Activated naive CD8-positive, alpha-beta T cell treated with anti-CD3 and anti-CD28 coated beads for 36 hours (primary cell): ENCODE data around the gene SEC14L5. TPM values are rescaled to one million over a fixed set of nuclear protein-coding genes. Genes with fewer than 3 reads are reported as not detected.
"Not testable (repeated sequence)": the region's sequence is repeated elsewhere in the genome, so short reads cannot be mapped to it uniquely, and the experiment has no call there.

ENCODE experiments used
- DNase-seq: peaks from one replicate; pipeline ENCODE4 v3.0.0; 2021
- H3K27ac Mint-ChIP-seq: one replicate; pipeline ENCODE4 v1.8.0; 2022; ENCODE audit warnings: mild to moderate bottlenecking, moderate library complexity, mixed read lengths
- H3K27me3 Mint-ChIP-seq: one replicate; pipeline ENCODE4 v1.8.0; 2022; ENCODE audit warnings: mild to moderate bottlenecking, mixed read lengths
- H3K36me3 Mint-ChIP-seq: one replicate; pipeline ENCODE4 v1.8.0; 2021; ENCODE audit warnings: mild to moderate bottlenecking, mixed read lengths
- H3K4me1 Mint-ChIP-seq: one replicate; pipeline ENCODE4 v1.8.0; 2021; ENCODE audit warnings: mixed read lengths
- H3K4me3 Mint-ChIP-seq: one replicate; pipeline ENCODE4 v1.8.0; 2022; ENCODE audit warnings: mild to moderate bottlenecking, moderate library complexity, mixed read lengths
- H3K9me3 Mint-ChIP-seq: one replicate; pipeline ENCODE4 v1.8.0; 2022; ENCODE audit warnings: mixed read lengths
- total RNA-seq, 2 experiments: library from RNA; stranded (reverse); gene quantifications; one replicate each; pipeline ENCODE4 v1.2.3, GENCODE V29; 2021

SEC14L5 gene
- total RNA-seq, 2 experiments from 2014 or later: 0.04 to 0.10 TPM

DNA sequence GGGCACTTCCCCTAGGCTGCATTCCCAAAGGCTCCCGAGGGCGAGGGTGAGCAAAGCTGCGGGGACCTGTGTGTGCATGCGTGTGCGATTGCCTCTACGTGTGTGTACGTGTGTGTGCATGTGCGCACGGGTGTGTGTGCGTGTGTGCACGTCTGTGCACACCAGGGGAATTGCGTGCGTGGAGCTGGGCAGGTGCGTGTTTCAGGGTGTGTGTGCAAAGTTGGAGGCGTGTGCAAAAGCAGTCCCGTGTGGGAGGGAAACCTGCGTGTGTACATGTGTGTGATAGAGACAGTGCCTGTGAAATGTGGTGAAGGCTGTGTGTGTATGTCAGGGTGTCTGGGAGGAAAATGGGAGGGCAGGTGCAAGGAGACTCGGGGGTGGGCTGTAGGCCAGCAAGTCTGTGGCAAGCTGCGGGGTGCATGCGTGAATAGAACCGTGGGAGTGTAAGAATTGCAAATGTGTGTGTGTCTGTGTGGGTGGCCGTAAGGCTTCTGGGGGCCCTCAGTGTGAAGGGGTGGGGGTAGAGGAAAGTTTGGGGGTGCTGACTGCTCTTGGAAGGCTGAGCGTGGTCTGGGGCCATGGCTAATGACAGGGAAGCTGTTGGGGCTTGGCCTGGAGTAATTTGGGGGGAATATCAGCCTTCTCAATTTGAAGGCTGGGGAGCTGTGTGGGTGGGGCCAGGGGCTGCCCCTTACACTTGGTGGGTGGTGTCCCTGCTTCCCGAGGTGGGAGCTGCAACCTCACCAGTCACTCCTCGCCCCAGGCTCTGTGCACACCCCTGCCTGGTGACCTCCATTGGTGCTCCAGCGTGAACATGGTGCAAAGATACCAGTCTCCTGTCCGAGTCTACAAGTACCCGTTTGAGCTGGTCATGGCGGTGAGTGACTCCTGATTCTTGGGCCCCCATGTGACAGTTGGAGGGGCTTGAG is 644 bp downstream of the SEC14L5 start:
- DNase-seq: no peak
- peaks cover 15% of the 10 kb centered on the region for H3K4me1 Mint-ChIP-seq
- peaks cover 54% of the 10 kb centered on the region for H3K27me3 Mint-ChIP-seq
- no peaks in the 10 kb centered on the region for H3K36me3 Mint-ChIP-seq
- no peaks in the 10 kb centered on the region for H3K9me3 Mint-ChIP-seq
- H3K4me3 Mint-ChIP-seq: peak overlapping the region; percentile 84
- no peak overlapping the region for H3K27ac Mint-ChIP-seq

DNA sequence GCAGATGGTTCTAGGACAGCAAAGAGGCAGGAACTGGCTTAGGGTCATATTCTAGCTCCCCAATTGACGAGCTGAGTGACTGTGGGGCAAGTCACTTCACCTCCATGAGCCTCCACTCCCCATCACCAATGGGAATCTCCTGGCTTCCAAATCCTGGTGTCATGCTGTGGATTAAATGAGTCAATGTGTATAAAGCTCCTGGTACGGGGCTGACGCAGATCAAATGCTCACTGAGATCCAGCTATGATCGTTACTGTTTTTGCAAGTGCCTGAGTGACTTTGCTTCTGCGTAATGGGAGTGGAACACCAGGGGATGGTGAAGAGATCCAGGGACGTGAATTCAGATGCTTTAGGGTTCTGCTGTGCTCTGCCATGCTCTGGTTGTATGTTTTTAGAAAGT is 2.4 kb downstream of the SEC14L5 start:
- H3K9me3 Mint-ChIP-seq: no peaks in the 10 kb centered on the region
- H3K36me3 Mint-ChIP-seq: no peaks in the 10 kb centered on the region
- H3K4me3 Mint-ChIP-seq: no peak overlapping the region
- H3K27ac Mint-ChIP-seq: no peak overlapping the region
- DNase-seq: no peak
- peaks cover 54% of the 10 kb centered on the region for H3K27me3 Mint-ChIP-seq
- peaks cover 15% of the 10 kb centered on the region for H3K4me1 Mint-ChIP-seq

DNA sequence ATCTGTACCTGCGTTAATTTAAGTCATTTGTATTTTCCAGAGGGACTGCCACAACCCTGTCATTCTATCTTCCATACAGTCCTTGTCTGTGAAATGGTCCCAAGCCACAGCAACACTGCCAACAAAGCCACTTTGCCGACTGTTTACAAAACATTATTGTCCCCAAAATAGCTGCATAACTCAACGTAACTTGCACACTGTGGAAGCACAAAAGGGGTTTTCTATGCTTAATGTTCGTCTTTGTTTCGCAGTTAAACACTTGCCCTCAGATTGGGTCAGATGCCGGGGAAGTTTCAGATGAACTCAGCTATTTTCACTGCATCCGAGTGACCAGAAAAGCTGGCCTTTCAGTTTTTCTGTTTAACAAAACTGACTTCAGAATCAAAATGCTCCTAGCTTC is 4.6 kb downstream of the SEC14L5 start:
- Mint-ChIP-seq H3K27me3 (peaks cover 38% of the 10 kb centered on the region), H3K9me3 (no peaks in the 10 kb centered on the region), H3K4me3 (no peak overlapping the region), H3K4me1 (peaks cover 6% of the 10 kb centered on the region), H3K36me3 (no peaks in the 10 kb centered on the region), H3K27ac (no peak overlapping the region)
- no peak for DNase-seq

DNA sequence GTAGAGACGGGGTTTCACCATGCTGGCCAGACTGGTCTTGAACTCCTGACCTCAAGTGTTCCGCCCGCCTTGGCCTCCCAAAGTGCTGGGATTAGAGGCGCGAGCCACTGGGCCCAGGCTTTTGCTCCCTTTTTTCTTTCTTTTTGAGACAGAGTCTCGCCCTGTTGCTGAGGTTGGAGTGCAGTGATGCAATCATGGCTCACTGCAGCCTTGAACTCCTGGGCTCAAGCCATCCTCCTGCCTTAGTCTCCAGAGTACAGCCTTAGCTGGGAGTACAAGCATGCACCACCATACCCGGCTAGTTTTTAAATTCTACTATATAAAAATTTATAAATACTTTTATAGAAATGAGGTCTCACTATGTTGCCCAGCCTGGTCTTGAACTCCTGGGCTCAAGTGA is 5.4 kb downstream of the SEC14L5 start:
- DNase-seq, H3K27ac Mint-ChIP-seq, H3K4me1 Mint-ChIP-seq, H3K4me3 Mint-ChIP-seq, H3K36me3 Mint-ChIP-seq, H3K9me3 Mint-ChIP-seq: not testable (repeated sequence)
- H3K27me3 Mint-ChIP-seq: peaks cover 33% of the 10 kb centered on the region

DNA sequence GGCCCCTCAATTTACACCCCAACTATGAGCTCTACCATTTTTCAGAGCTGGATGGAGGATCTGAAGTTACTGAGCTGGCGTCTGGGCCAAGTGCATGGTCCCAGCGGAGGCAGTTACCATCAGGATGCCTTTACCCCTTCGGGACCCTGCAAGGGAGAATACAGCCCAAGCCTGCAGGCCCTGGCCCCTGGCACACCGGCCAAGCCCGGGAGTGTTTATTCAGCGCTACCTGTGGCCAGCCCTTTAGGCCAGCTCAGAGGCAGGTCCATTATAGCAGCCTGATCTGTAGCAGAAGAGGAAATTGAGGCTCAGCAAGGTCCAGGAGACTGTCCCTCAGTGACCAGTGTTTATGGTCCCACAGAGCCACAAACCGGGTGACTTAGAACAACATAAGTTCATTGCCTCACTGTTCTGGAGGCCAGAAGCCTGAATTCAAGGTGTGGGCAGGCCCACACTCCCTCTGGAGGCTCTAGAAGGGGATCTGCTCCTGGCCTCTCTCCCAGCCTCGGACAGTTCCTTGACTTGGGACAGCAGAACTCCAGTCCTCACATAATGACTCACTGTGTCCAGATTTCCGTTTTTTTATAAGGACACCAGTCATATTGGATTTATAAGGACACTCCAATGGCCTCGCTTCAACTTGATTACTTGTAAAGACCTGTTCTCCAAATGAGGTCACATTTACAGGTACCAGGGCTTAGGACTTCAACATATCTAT is 8.8 kb downstream of the SEC14L5 start:
- Mint-ChIP-seq H3K27ac (no peak overlapping the region), H3K27me3 (peaks cover 4% of the 10 kb centered on the region), H3K9me3 (no peaks in the 10 kb centered on the region), H3K36me3 (no peaks in the 10 kb centered on the region), H3K4me3 (no peak overlapping the region), H3K4me1 (no peaks in the 10 kb centered on the region)
- no peak for DNase-seq

DNA sequence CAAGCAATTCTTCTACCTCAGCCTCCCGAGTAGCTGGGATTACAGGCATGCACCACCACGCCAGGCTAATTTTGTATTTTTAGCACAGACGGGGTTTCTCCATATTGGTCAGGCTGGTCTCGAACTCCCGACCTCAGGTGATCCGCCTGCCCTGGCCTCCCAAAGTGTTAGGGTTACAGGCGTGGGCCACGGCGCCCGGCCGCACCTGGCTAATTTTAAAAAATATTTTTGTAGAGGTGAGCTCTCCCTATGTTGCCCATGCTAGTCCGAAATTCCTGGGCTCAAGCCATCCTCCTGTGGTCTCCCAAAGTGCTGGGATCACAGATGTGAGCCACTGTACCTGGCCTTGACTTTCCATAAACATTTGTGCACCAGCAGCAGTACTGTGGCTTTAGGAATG is 10.1 kb downstream of the SEC14L5 start:
- not testable (repeated sequence) for H3K9me3 Mint-ChIP-seq, H3K27me3 Mint-ChIP-seq, H3K4me1 Mint-ChIP-seq, H3K27ac Mint-ChIP-seq, DNase-seq, H3K4me3 Mint-ChIP-seq, H3K36me3 Mint-ChIP-seq

DNA sequence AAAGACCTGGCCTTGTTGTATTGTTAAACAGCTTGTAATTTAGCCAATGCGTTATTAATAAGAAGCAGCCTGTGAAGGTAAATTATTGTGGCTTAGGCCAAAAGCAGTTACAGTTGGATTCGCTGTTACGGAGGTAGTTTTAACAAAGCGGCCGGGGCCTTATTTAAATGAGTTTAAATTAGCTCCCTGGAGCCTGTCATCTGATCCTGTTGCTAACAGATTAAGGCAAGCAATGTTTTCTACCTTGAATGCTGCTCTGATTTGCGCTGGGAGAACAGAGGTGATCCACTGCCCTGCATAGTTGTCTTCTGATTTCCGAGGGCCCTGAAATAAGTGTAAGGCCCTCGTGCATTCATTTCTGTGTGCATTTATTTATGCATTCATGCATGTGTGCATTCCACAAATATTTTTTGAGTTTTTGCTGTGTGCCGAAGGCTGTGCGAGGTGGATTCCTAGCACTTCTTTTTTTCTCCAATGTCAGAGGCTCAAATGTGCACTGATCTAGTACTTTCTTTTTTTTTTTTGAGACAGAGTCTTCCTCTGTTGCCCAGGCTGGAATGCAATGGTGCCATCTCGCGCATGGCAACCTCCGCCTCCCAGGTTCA is 10.9 kb downstream of the SEC14L5 start:
- Mint-ChIP-seq H3K4me1 (no peaks in the 10 kb centered on the region), H3K27me3 (no peaks in the 10 kb centered on the region), H3K27ac (no peak overlapping the region), H3K4me3 (no peak overlapping the region), H3K36me3 (no peaks in the 10 kb centered on the region), H3K9me3 (no peaks in the 10 kb centered on the region)
- DNase-seq: no peak

DNA sequence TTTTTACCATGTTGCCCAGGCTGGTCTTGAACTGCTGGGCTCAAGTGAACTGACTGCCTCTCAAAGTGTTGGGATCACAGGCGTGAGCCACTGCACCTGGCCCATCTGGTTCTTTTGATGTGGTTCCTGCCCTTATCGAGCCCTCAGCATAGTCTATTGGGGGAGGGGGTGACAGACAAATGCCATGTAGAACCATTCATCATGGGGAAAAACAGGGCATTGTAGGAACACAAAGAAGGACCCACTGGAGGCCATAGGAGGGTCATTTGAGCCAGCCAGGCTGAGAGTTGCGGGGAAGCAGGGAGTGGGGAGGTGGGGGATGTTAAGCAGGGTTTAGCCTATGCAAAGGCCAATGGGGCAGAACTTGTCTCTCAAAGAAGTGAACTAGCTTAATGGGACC is 11.9 kb downstream of the SEC14L5 start:
- no peak for DNase-seq
- no peaks in the 10 kb centered on the region for H3K4me1 Mint-ChIP-seq

DNA sequence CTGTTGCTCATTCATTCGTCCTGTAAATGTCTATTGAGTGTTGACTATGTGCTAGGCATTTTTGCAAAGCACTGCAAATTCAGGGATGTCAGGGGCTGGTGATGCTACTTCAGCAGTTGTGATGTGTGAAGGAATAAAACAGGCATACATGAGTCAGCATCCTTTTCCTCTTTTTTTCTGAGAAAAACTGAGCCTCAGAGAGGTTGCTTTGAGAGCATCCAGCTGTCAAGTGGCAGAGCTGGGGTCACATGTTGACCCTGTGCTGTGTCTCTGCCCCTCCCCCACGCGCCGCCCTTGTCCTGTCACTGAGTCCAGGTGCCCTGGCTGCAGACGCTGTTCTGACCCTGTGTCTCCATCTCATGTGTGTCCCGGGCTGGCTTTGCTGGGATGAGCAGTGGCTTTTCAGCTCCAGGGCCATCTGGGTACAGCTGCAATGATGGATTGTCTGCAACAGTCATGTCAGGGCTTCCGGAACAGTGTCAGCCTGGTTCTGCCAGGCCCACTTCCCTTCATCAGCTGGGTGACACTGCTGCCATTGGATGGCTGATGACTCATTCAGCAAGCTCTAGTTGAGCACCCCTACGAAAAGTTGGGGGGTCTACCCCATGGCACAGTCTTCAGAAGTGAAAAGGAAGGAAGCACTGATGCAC is 14.9 kb downstream of the SEC14L5 start:
- no peak overlapping the region for H3K4me3 Mint-ChIP-seq
- H3K9me3 Mint-ChIP-seq: no peaks in the 10 kb centered on the region

More for the DNA sequence above, 11.9 kb downstream of the SEC14L5 start:
- Mint-ChIP-seq H3K36me3 (no peaks in the 10 kb centered on the region), H3K27ac (no peak overlapping the region), H3K4me3 (no peak overlapping the region), H3K27me3 (no peaks in the 10 kb centered on the region), H3K9me3 (no peaks in the 10 kb centered on the region)

DNA sequence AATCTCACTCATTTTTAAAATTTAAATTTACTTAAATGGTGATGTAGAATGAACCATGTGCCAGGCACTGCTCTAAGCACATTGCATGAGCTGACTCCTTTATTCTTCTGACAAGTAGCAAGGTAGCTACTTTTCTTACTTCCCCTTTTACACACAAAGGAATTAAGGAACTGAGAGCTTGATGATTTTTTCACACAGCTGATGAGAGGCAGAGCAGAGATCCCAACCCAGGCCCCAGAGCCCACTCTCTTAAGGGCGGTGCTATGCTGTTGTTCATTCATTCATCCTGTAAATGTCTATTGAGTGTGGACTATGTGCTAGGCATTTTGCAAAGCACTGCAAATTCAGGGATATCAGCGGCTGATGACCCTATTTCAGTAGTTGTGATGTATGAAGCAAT is 17.9 kb downstream of the SEC14L5 start:
- H3K36me3 Mint-ChIP-seq: no peaks in the 10 kb centered on the region
- H3K4me1 Mint-ChIP-seq: no peaks in the 10 kb centered on the region
- no peak overlapping the region for H3K4me3 Mint-ChIP-seq
- no peaks in the 10 kb centered on the region for H3K9me3 Mint-ChIP-seq
- no peak overlapping the region for H3K27ac Mint-ChIP-seq
- DNase-seq: no peak
- H3K27me3 Mint-ChIP-seq: peaks cover 7% of the 10 kb centered on the region

More for the DNA sequence above, 14.9 kb downstream of the SEC14L5 start:
- no peaks in the 10 kb centered on the region for H3K36me3 Mint-ChIP-seq
- no peak for DNase-seq
- no peaks in the 10 kb centered on the region for H3K27me3 Mint-ChIP-seq
- no peak overlapping the region for H3K27ac Mint-ChIP-seq
- H3K4me1 Mint-ChIP-seq: no peaks in the 10 kb centered on the region

DNA sequence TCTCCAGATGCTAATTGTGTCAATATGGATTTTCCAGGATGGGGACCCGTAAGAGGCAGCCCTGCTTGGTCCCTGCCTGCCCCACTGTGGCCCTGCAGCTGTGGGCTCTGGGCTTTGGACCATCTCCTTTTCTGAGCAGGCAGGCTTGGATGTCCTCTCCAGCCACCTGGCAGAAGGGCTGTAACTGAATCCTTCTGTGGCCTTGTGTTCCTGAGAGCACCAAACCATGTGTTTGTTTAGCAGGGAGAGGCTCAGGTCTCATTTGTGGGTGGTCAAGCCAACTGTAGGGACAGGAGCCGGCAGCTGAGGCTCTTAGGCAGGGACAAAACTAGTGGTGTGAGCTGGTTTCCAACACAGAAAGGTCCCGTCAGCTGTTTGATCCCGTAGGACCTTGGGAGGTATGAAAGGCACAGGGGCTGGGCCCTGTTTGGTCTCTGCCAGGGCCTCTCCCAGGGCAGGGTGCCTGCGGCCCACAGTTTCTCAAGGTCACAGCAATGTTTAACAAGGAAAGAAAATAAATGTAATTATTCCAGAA is 18.5 kb downstream of the SEC14L5 start:
- Mint-ChIP-seq H3K27me3 (peaks cover 11% of the 10 kb centered on the region), H3K27ac (no peak overlapping the region), H3K4me1 (no peaks in the 10 kb centered on the region), H3K9me3 (no peaks in the 10 kb centered on the region), H3K36me3 (no peaks in the 10 kb centered on the region), H3K4me3 (no peak overlapping the region)
- no peak for DNase-seq

DNA sequence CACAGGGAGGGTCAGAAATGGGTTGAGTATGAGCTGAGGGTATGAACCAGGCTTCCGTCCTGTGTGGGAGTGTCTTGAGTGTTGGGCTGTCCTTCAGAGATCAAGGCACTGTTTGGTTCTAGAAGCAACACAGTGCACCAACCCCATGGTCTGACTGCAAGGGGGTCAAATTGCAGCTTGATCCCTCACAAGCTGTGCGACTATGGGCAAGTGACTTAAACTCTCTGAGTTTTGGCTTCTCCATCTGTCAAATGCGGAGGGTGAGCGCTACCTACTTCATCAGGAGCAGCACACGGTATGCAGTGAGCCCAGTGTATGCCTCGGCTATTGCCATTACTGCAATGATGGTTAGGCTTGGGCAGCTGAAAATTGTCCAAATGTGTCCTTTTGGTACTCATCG is 21.0 kb downstream of the SEC14L5 start:
- Mint-ChIP-seq H3K4me1 (no peaks in the 10 kb centered on the region), H3K9me3 (no peaks in the 10 kb centered on the region), H3K36me3 (no peaks in the 10 kb centered on the region), H3K4me3 (no peak overlapping the region), H3K27me3 (peaks cover 18% of the 10 kb centered on the region), H3K27ac (no peak overlapping the region)
- DNase-seq: no peak

DNA sequence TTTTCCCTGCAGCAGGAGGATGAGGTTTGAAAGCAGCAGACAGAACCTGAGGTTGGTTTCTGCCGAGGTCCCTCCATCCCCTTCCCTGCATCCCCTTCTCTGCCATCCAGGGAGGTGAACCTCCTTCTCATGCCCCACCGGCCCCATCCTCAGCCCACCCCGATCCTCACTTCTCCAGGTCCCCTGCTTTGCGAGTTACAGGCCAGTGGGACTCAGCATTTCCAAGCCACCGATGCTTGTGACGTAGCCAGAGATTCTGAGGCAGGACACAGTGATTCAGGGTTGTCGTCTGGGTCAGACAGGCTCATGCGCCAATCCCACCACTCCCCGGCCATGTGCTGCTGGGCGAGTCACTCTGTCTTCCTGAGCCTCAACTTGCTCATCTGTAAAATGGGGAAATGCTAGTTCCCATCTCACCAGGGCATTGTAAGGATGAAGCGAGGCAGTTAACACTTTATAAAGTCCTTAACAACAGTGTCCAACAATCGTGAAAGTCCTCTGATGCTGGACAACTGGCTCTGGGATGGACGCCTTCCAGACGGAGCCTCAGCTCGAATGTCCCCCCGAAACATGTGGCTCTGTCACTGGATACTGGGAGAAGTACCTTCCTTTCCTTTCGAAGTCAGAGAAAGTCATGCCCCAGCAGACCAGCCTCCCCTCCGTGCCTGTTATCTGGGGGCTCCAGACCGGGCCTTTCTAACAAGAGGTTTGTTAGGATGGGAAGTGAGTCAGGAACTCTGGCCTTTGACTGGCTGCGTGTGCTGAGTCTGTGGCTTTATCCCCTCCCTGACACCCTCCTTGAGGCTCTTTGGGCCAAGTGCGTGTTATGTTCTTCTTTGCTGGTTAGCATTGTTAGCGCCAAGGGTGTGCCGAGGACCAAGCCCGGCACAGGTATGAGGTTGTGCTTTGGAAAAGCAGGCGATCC is 21.9 kb downstream of the SEC14L5 start:
- H3K4me1 Mint-ChIP-seq: no peaks in the 10 kb centered on the region
- peaks cover 19% of the 10 kb centered on the region for H3K27me3 Mint-ChIP-seq
- DNase-seq: no peak
- peaks cover 2% of the 10 kb centered on the region for H3K9me3 Mint-ChIP-seq
- H3K27ac Mint-ChIP-seq: no peak overlapping the region
- no peak overlapping the region for H3K4me3 Mint-ChIP-seq
- H3K36me3 Mint-ChIP-seq: no peaks in the 10 kb centered on the region

DNA sequence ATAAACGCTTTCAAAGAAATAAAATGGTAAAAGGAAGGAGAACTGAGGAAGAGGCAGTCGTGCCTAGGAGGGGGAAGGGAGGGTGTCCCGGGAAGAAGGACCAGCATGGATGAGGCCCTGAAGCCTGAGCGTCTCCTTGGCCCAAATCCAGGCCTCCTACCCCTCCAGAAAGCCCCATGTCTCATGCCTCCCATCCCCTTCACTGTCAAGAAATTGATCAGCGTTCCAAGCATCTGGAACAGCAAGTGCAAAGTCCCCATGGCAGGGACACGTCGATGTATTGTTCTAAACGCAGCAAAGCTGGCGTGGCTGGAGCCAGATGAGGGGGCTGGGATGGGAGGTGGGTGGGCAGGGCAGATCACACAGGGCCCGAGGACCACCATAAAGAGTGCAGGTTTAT is 22.6 kb downstream of the SEC14L5 start:
- no peaks in the 10 kb centered on the region for H3K4me1 Mint-ChIP-seq
- peaks cover 19% of the 10 kb centered on the region for H3K27me3 Mint-ChIP-seq
- peaks cover 2% of the 10 kb centered on the region for H3K9me3 Mint-ChIP-seq
- no peak overlapping the region for H3K27ac Mint-ChIP-seq
- no peaks in the 10 kb centered on the region for H3K36me3 Mint-ChIP-seq
- DNase-seq: no peak
- no peak overlapping the region for H3K4me3 Mint-ChIP-seq
